Immature natural killer cell (primary cell): ENCODE data around the gene TLE4. TPM values are rescaled to one million over a fixed set of nuclear protein-coding genes. Genes with fewer than 3 reads are reported as not detected.
A peak's percentile ranks its signal among the peaks of the same experiment; 100 is the strongest.
"Not testable (repeated sequence)": the region's sequence is repeated elsewhere in the genome, so short reads cannot be mapped to it uniquely, and the experiment has no call there.

Experiments
- DNase-seq, 3 donors: peaks; one replicate each; pipeline ENCODE4 v3.0.0; 2022; ENCODE audit warnings: mixed read lengths in 1 of 3
- H3K27ac Mint-ChIP-seq, 6 donors: one replicate each; pipeline ENCODE4 v1.8.0; 2020; ENCODE audit warnings: mixed read lengths in 6 of 6, mild to moderate bottlenecking in 5 of 6, inconsistent platforms in 4 of 6, moderate library complexity in 3 of 6
- H3K27me3 Mint-ChIP-seq, 3 donors: one replicate each; pipeline ENCODE4 v1.8.0; 2020 to 2021; ENCODE audit warnings: low read depth in 3 of 3, mild to moderate bottlenecking in 3 of 3, mixed read lengths in 3 of 3, moderate library complexity in 3 of 3, inconsistent platforms in 1 of 3
- H3K36me3 Mint-ChIP-seq, 3 donors: one replicate each; pipeline ENCODE4 v1.8.0; 2020; ENCODE audit warnings: mixed read lengths in 3 of 3, inconsistent platforms in 2 of 3, mild to moderate bottlenecking in 2 of 3
- H3K4me1 Mint-ChIP-seq, 2 donors: one replicate each; pipeline ENCODE4 v1.8.0; 2020; ENCODE audit warnings: inconsistent platforms in 2 of 2, mild to moderate bottlenecking in 2 of 2, mixed read lengths in 2 of 2, moderate library complexity in 1 of 2
- H3K4me3 Mint-ChIP-seq, 5 donors: one replicate each; pipeline ENCODE4 v1.8.0; 2020; ENCODE audit warnings: mild to moderate bottlenecking in 5 of 5, mixed read lengths in 5 of 5, inconsistent platforms in 3 of 5, moderate library complexity in 3 of 5
- H3K9me3 Mint-ChIP-seq, 6 donors: one replicate each; pipeline ENCODE4 v1.8.0; 2020; ENCODE audit warnings: mild to moderate bottlenecking in 6 of 6, mixed read lengths in 6 of 6, inconsistent platforms in 4 of 6, moderate library complexity in 3 of 6
- polyA plus RNA-seq, 3 donors: library from polyadenylated mRNA; unstranded; fragments of 300-500 nt; fragmentation: Illumina TruSeq; gene quantifications; one replicate each; pipeline ENCODE4 v1.2.3, GENCODE V29; 2021

TLE4 gene
- polyA plus RNA-seq, 3 donors from 2014 or later: 38.0 to 41.4 (median 38.1) TPM

GRCh38 chr9:79592726-79593493, 21.1 kb downstream of the TLE4 start:
- H3K27me3 Mint-ChIP-seq: peaks cover 5 to 15% (median 6%) of the 10 kb centered on the region in 3 donors
- peak overlapping the region; percentile 38 to 73 (median 53) for H3K4me3 Mint-ChIP-seq
- no peaks in the 10 kb centered on the region for H3K9me3 Mint-ChIP-seq
- peaks cover 7 to 12% (median 7%) of the 10 kb centered on the region in 3 donors for H3K36me3 Mint-ChIP-seq
- peaks cover 80 to 93% of the 10 kb centered on the region in 2 donors for H3K4me1 Mint-ChIP-seq
- H3K27ac Mint-ChIP-seq: peak overlapping the region in 5 of 6 donors; percentile 29 to 77 (median 39)
- DNase-seq: peak; percentile 58 to 64 (median 59)

- Mint-ChIP-seq H3K9me3 (no peaks in the 10 kb centered on the region), H3K36me3 (peaks cover 7 to 12% (median 12%) of the 10 kb centered on the region in 3 donors), H3K27me3 (peaks cover 0 to 4% (median 0%) of the 10 kb centered on the region in 3 donors), H3K4me3 (no peak overlapping the region), H3K4me1 (peaks cover 35 to 65% of the 10 kb centered on the region in 2 donors), H3K27ac (peak overlapping the region in 2 of 6 donors; percentile 0 to 42)
- no peak for DNase-seq
These were observed 27.0 kb downstream of the TLE4 start for GRCh38 chr9:79598562-79599345.

- H3K4me3 Mint-ChIP-seq: no peak overlapping the region
- H3K4me1 Mint-ChIP-seq: peaks cover 19 to 50% of the 10 kb centered on the region in 2 donors
- no peak overlapping the region for H3K27ac Mint-ChIP-seq
- H3K27me3 Mint-ChIP-seq: peaks cover 0 to 4% (median 0%) of the 10 kb centered on the region in 3 donors
- no peaks in the 10 kb centered on the region for H3K9me3 Mint-ChIP-seq
- DNase-seq: no peak
- peaks cover 7 to 12% (median 12%) of the 10 kb centered on the region in 3 donors for H3K36me3 Mint-ChIP-seq
These were observed 28.7 kb downstream of the TLE4 start for GRCh38 chr9:79600466-79600865.

- H3K4me1 Mint-ChIP-seq: peaks cover 0 to 58% of the 10 kb centered on the region in 2 donors
- peak overlapping the region in 1 of 5 donors; percentile 30 for H3K4me3 Mint-ChIP-seq
- no peaks in the 10 kb centered on the region for H3K9me3 Mint-ChIP-seq
- DNase-seq: no peak
- H3K27me3 Mint-ChIP-seq: peaks cover 0 to 4% (median 1%) of the 10 kb centered on the region in 3 donors
- H3K36me3 Mint-ChIP-seq: peaks cover 3 to 10% (median 8%) of the 10 kb centered on the region in 3 donors
- H3K27ac Mint-ChIP-seq: peak overlapping the region in 1 of 6 donors; percentile 2
These were observed 31.6 kb downstream of the TLE4 start for GRCh38 chr9:79603222-79603920.

- H3K36me3 Mint-ChIP-seq: peaks cover 3 to 9% (median 8%) of the 10 kb centered on the region in 3 donors
- DNase-seq: no peak
- no peaks in the 10 kb centered on the region for H3K9me3 Mint-ChIP-seq
- H3K4me3 Mint-ChIP-seq: no peak overlapping the region
- no peak overlapping the region for H3K27ac Mint-ChIP-seq
- H3K4me1 Mint-ChIP-seq: peaks cover 1 to 51% of the 10 kb centered on the region in 2 donors
- H3K27me3 Mint-ChIP-seq: peaks cover 0 to 4% (median under 1%) of the 10 kb centered on the region in 3 donors
These were observed 32.4 kb downstream of the TLE4 start for GRCh38 chr9:79604149-79604548.

GRCh38 chr9:79604921-79605562, 33.3 kb downstream of the TLE4 start:
- H3K9me3 Mint-ChIP-seq: no peaks in the 10 kb centered on the region
- peaks cover 10 to 42% of the 10 kb centered on the region in 2 donors for H3K4me1 Mint-ChIP-seq

GRCh38 chr9:79606529-79606928, 34.8 kb downstream of the TLE4 start:
- H3K4me1 Mint-ChIP-seq: peaks cover 21 to 39% of the 10 kb centered on the region in 2 donors
- H3K4me3 Mint-ChIP-seq: peak overlapping the region in 2 of 5 donors; percentile 44 to 46
- H3K27ac Mint-ChIP-seq: peak overlapping the region in 4 of 6 donors; percentile 36 to 69 (median 56)
- not testable (repeated sequence) for DNase-seq, H3K27me3 Mint-ChIP-seq, H3K9me3 Mint-ChIP-seq, H3K36me3 Mint-ChIP-seq

More at GRCh38 chr9:79604921-79605562, 33.3 kb downstream of the TLE4 start:
- DNase-seq: peak; percentile 17 to 31 (median 26)
- H3K27ac Mint-ChIP-seq: no peak overlapping the region
- peaks cover 0 to 4% (median 0%) of the 10 kb centered on the region in 3 donors for H3K27me3 Mint-ChIP-seq
- H3K36me3 Mint-ChIP-seq: peaks cover 3 to 9% (median 8%) of the 10 kb centered on the region in 3 donors
- no peak overlapping the region for H3K4me3 Mint-ChIP-seq

GRCh38 chr9:79609468-79610018, 37.8 kb downstream of the TLE4 start:
- Mint-ChIP-seq H3K9me3 (no peaks in the 10 kb centered on the region), H3K4me1 (peaks cover 48 to 51% of the 10 kb centered on the region in 2 donors), H3K27ac (peak overlapping the region in 1 of 6 donors; percentile 25), H3K4me3 (no peak overlapping the region), H3K27me3 (peaks cover 0 to 4% (median 0%) of the 10 kb centered on the region in 3 donors), H3K36me3 (peaks cover 0 to 3% (median 0%) of the 10 kb centered on the region in 3 donors)
- no peak for DNase-seq

- no peak for DNase-seq
- H3K4me1 Mint-ChIP-seq: peaks cover 51 to 53% of the 10 kb centered on the region in 2 donors
- H3K27ac Mint-ChIP-seq: peak overlapping the region in 2 of 6 donors; percentile 25 to 32
- H3K9me3 Mint-ChIP-seq: no peaks in the 10 kb centered on the region
- peaks cover 0 to 3% (median 0%) of the 10 kb centered on the region in 3 donors for H3K36me3 Mint-ChIP-seq
- peaks cover 0 to 4% (median 0%) of the 10 kb centered on the region in 3 donors for H3K27me3 Mint-ChIP-seq
- H3K4me3 Mint-ChIP-seq: no peak overlapping the region
These were observed 38.4 kb downstream of the TLE4 start for GRCh38 chr9:79610019-79610631.

GRCh38 chr9:79610791-79611614, 39.2 kb downstream of the TLE4 start:
- DNase-seq: no peak
- no peaks in the 10 kb centered on the region for H3K9me3 Mint-ChIP-seq
- peaks cover 0 to 3% (median 0%) of the 10 kb centered on the region in 3 donors for H3K36me3 Mint-ChIP-seq
- H3K27me3 Mint-ChIP-seq: peaks cover 0 to 4% (median 0%) of the 10 kb centered on the region in 3 donors
- peaks cover 51 to 54% of the 10 kb centered on the region in 2 donors for H3K4me1 Mint-ChIP-seq
- H3K27ac Mint-ChIP-seq: peak overlapping the region in 1 of 6 donors; percentile 57
- no peak overlapping the region for H3K4me3 Mint-ChIP-seq

- no peaks in the 10 kb centered on the region for H3K27me3 Mint-ChIP-seq
- no peaks in the 10 kb centered on the region for H3K9me3 Mint-ChIP-seq
- peaks cover 30 to 73% of the 10 kb centered on the region in 2 donors for H3K4me1 Mint-ChIP-seq
- H3K36me3 Mint-ChIP-seq: no peaks in the 10 kb centered on the region
- peak overlapping the region in 2 of 6 donors; percentile 6 to 17 for H3K27ac Mint-ChIP-seq
- no peak for DNase-seq
- no peak overlapping the region for H3K4me3 Mint-ChIP-seq
These were observed 41.4 kb downstream of the TLE4 start for GRCh38 chr9:79613145-79613544.

- no peaks in the 10 kb centered on the region for H3K36me3 Mint-ChIP-seq
- H3K27ac Mint-ChIP-seq: peak overlapping the region in 1 of 6 donors; percentile 34
- no peaks in the 10 kb centered on the region for H3K9me3 Mint-ChIP-seq
- no peak for DNase-seq
- no peaks in the 10 kb centered on the region for H3K27me3 Mint-ChIP-seq
- H3K4me3 Mint-ChIP-seq: no peak overlapping the region
- peaks cover 41 to 74% of the 10 kb centered on the region in 2 donors for H3K4me1 Mint-ChIP-seq
These were observed 43.3 kb downstream of the TLE4 start for GRCh38 chr9:79615038-79615437.
